Central memory CD4-positive, alpha-beta T cell (primary cell): ENCODE measurements around the gene KASH5.

Experiments
- DNase-seq: peaks from one replicate; pipeline ENCODE4 v3.0.0; 2022

KASH5 gene

DNA sequence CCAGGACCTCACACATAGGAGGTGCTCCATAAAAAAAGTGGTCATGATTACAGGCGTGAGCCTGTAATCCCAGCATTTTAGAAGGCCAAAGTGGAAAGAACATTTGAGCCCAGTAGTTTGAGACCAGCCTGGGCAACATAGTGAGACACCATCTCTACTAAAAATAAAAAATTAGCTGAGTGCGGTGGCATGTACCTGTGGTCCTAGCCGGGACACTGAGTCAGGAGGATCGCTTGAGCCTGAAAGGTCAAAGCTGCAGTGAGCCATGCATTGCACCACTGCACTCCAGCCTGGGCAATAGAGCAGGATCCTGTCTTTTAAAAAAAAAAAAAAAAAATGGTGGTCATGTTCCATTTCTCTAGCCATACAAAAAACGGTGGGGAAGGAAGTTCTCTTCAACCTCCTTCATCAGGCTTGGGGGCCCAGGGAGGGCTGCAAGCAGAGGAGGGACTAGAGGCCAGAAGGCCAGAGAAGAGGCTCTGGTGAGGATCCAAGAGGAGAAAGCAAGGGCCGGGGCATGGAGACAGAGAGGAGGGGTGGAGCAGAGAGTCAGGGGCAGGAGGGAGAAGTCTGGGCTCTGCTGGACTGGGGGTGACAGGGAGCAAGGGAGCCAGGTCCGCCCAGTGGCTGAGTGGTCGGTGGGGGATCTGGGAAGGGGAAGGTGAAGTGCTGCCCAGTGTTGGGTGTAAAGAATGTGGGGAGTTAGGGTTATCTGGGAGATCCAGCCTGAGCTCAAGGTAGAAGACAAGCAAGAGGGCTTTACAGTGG is 8.9 kb downstream of the KASH5 start:
- no peak for DNase-seq

DNA sequence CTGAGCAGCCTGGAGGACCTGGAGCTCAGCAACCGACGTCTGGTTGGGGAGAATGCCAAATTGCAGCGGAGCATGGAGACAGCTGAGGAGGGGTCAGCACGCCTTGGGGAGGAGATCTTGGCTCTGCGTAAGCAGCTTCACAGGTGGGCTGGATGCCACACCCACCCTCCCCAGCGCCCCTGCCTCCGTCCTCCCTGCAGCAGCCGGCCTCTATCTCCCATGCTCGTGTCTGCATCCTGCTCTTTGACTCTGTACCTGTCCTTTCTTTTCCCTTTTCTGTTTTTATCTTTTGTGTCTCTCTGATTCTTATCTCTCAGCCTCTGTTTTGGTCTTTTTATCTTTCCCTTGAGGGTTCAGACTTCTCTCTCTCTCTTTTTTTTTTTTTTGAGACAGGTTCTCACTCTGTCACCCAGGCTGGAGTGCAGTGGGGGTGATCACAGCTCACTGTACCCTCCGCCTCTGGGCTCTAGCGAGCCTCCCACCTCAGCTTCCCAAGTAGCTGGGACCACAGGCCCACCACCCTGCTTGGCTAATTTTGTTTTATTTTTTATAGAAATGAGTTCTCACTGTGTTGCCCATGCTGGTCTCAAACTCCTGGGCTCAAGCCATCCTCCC is 10.1 kb downstream of the KASH5 start:
- no peak for DNase-seq

DNA sequence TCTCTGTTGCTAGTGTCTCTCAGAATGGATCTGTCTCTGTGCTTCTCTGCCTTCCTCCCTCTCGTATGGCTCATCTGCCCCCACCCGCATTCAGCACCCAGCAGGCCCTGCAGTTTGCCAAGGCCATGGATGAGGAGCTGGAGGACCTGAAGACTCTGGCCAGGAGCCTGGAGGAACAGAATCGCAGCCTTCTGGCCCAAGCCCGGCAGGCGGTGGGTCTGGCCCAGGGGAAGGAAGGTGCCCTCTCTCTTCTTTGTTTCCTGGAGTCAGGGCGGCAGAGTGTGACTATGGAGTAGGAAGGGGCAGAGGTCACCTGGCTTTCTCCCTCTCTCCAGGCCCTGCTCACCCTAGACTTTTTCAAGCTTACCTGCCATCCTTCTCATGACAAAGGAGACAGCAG is 10.9 kb downstream of the KASH5 start:
- no peak for DNase-seq

DNA sequence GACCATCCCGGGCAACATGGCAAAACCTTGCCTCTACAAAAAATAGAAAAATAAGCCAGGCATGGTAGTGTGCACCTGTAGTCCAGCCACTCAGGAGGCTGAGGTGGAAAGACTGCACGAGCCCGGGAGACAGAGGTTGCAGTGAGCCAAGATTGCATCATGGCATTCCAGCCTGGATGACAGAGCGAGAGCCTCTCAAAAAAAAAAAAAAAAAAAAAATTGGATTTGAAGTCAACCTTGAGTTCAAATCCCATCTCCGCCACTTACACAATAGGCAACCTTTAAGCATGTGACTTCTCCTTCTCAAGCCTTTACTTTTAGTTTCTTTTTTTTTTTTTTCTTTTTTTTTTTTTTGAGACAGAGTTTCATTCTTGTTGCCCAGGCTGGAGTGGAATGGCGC is 12.0 kb downstream of the KASH5 start:
- DNase-seq, result no peak

DNA sequence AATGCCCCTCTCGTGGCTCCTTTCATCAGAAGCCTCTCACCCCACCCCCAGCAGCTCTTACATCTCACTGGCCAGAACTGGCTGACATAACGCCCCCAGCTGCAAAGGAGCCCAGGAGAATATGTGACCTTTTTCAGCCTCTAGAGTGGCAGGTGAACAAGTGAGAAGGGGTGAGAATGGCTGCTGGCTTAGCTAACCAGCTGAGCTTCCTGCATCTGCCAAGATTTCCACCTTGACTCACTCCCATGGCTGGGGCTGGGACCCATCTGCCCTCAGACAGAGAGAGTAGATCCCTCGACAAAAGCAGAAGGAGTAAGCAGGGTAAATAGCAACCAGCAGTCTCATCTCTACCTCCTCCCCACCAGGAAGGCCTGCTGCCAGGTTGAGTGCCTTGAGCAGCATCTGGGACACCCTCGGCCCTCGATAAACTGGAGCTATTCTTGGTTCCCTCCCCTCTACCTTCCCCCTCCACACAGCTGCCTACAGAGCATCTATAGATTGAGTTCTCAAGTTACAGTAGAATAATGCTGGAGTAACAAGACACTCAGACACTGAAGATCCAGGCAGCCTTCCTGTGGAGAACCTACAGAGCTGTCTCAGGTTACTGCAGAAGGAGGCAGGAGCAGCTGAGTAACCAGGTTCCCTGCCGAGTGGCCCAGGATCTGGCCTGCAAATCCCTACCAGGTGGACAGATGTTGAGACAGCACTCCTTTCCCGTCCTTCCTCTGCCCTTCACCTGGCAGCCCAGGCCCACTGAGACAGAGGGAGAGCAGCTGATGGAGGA is 15.5 kb downstream of the KASH5 start:
- DNase-seq, result no peak

DNA sequence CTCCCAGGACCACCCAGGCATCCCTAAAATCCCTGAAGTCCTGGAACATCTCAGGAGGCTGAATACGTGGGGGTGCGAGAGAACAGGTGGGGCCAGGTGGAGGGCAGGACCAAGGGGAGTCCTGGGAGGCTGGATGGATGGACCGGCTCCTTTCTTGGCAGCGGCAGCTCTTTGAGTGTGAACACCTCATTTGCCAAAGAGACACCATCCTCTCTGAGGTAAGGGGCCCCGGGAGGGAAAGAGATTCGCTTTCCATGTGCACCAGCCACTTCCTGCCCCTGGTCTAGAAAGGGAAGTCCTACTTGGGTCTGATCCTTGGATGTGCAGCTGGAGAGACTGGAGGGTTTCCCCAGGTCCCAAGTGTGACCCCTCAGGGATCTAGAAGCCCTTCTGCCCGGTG is 19.0 kb downstream of the KASH5 start:
- no peak for DNase-seq

DNA sequence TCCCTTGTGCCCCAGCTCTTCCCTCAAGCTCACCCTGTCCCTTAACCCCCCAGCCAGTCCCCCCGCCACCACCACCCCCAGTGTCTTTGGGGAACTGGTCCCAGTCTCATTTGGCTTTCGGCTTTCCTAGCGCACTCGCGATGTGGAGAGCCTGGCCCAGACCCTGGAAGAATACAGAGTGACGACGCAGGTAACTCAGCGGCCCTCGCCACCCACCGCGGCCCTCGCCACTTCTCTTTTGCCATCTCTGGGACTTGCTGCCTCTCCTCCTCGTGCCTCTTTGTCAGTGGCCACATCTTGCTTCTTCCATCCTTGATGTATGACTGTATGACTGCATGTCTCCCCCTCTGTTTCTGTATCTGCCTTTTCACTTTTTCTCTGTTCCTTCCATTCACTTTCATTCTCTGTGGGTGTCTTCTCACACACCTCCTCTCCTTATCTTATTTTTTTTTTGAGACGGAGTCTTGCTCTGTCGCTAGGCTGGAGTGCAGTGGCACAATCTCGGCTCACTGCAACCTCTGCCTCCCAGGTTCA is 19.5 kb downstream of the KASH5 start:
- DNase-seq, result no peak

DNA sequence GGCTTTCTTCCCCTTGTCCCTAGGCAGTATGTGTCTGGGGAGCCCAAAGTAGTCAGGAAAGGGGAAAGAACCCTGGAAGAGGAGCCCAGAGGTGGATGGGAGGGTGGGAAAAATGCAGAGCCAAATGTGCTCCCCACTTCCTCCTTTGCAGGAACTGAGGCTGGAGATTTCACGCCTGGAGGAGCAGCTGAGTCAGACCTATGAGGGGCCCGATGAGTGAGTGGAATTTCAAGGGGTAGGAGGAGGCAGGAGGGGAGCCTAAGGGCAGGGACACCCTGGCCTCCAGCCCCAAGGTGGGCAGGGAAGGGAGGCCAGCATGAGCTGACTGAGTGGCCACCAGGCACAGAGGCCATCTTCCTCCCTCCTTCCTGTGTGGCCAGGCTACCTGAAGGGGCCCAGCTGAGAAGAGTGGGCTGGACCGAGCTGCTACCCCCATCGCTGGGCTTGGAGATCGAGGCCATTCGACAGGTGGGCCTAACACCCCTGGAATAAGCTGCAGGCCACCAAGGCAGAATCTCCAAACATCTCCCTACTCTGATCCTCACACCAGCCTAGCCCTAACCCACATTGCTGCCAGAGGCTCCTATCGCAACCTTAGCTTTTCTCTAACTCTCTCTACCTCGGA is 20.9 kb downstream of the KASH5 start:
- DNase-seq, result no peak

DNA sequence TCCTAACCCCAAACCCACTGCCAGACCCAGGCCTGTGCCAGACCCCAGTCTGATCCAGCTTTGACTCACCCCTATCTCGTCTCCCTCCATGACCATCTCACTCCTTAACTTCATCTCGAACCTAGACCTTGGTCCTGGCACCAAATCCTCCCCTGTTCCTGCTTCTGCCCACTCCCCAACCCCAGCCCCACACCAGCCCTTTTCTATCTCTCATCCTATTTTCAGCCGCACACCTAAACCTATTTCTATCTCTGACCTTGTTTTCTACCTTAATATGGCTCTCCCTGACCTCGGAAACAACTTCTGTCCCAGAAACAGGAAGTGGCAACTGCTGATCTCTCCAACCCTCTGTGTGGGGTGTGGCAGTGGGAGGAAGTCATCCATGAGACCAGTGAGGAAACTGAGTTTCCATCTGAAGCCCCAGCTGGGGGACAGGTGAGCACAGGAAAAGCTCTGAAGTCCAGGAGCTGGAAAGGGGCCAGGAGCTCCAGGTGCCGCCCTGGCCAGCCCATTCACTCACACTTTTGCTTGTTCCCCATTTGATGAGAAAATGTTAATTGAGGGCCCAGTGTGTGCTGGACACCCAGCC is 21.5 kb downstream of the KASH5 start:
- peak; percentile 42 for DNase-seq

DNA sequence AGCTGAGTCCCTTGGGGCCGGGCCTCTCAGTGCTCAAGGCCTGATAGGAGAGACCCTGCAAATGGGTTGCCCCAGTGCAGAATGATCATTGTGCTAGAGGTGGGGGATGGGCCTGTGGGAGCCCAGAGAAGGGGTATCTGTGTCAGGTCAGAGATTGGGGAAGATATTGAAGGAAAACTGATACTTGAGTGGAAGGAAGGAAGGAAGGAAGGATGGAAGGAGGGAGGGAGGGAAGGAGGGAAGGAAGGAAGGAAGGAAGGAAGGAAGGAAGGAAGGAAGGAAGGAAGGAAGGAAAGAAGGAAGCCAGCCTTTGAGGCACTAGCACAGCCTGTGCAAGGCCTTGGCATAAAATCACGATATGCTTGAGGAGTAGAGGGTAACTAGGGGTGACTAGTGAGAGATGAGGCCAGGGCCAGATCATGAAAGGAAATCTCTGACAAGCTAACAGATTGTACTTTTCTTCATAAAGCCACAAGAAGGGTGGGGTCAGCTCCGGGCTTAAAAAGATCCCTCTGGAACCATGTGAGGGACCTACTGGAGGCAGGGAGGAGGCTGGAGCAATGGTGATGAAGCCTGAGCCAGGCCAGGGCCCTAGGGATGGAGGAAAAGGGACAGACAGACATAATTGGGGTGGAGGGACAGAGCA is 23.8 kb downstream of the KASH5 start:
- no peak for DNase-seq

DNA sequence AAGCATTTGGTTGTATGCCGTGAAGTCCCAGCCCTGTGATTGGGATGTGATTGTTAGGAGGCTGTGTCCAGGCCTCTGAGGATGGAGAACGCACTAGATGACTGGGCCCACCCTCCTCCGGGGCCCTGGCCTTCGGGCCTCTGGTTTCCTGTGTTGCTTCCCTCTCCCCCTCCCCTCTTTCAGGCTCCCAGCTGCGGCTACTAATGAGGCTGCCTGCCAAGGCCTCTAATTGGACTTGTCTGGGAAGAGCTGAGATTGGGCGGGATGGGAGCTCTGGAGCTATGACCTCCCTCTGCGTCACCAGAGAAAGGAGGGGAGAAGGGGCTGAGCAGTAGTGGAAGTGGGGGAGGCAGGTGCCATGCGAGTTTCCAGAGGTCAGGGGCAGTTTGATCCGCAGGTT is 25.3 kb downstream of the KASH5 start:
- no peak for DNase-seq

DNA sequence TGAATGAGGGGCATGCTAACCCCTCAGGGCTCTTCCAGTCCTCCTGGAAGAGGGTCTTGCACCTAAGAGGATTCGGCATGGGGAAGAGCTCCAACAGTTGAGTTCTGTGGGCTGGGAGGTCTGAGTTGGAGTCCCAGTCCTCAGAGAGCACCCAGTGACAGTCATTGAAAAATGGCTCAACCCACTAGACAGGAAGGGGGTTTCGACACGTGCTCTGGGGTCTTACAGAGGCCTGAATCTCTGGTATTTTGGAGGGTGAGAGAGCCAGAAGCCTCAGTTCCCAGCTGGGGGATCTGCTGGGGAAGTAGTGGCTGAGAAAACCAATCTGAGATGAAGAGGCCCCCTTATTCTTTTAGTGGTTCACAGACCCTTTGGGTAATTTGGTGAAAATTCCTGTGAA is 26.2 kb downstream of the KASH5 start:
- no peak for DNase-seq

DNA sequence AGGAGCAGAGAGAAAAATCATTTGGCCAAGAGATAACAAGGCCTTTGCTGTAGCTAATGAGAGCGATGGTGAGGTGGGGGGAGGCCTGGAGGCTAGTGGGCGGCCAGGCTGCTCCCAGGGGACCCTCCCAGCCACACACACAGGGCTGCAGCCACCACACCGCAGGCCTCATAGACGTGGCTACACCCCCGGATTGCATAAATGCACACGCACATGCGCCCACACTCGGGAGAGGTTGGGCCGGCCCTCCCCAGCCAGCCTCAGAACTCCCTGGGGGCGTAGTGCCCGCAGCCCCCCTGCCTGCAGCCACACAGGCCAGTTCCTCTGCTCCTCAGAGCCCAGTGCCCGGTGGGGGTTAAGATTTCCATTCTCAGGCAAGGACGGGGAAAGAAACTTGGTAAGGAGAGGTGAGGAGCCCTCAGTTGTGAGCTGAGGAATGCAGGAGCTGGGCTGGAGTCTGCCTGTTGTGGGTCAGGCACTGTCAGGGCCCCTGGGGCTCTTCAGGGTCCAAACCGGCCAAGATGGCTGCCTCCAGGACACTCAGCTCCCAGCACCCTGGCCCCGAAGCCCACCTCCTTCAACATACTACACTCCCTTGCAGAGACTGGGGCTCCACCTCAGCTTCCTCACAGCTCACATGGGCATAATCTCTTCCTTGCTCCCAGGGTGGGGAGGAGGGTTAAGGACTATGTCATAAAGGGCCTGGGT is 27.2 kb downstream of the KASH5 start:
- no peak for DNase-seq

DNA sequence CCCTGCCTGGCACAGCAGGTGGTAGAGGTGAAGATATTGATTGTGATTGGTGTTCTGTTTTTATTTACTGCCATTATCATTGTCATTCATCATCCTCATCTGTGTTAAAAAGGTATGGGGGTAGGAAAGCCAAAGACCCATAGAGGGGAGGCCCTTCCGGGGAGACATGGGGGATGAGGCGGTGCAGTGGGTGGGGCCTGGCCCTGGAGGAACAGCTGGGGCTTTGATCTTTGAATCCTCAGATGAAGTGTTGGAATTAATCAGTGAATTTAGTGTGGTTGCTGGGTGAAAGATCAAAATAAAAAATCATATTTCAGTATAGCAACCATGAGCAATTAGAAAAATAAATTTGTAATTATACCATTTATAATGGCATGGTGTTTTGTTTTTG is 27.8 kb downstream of the KASH5 start:
- DNase-seq, result no peak

DNA sequence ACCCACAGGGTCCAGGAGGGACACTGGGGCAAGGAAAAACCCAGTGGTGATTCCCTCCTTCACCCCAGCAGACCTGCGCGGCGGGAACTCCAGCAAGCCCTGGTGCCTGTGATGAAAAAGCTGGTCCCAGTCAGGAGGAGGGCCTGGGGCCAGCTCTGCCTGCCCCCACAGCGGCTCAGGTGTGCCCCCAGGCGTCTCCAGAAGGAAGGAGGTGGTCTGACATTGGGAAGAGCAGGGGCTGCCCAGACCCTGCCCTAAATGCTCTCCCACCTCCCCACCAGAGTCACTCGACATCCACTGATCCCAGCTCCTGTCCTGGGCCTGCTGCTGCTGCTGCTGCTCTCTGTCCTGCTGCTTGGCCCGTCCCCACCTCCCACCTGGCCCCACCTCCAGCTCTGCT is 29.0 kb downstream of the KASH5 start:
- no peak for DNase-seq

DNA sequence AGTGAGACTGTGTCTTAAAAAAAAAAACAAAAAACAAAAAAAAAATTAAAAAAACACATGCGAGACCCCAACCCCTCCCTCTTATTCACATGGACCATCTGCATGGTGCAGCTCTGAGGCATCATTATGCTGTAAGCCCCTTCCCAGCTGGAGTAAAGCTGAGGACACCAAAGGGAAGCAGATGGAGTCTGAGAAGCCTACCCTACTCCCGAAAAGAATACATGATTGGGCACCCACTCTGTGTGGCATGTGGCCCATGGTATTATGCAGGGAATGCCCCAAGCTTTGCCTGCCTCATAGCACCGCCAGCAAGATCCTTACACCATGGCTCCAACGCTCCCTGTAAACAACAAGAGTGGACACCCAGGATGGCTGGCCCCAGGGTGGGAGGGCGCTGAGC is 30.5 kb downstream of the KASH5 start:
- no peak for DNase-seq

DNA sequence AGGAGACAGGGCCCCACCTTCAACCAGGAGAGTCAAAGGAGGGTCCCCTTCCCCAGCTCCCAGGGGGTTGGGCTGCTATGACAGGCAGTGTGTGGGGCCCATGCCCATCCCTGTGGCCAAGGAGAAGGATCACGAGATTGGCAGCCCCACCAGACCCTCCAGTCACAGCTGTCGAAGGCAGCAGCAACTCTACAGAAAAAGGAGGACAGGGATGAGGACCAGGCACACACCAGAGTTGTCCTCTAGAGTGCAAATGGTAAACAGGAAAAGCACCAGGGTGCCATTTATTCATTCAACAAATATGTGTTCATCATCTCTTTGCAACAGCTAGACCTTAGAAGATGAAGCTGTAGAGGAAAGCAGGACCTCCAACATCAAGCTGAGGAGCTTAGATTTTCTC is 31.1 kb downstream of the KASH5 start:
- no peak for DNase-seq

DNA sequence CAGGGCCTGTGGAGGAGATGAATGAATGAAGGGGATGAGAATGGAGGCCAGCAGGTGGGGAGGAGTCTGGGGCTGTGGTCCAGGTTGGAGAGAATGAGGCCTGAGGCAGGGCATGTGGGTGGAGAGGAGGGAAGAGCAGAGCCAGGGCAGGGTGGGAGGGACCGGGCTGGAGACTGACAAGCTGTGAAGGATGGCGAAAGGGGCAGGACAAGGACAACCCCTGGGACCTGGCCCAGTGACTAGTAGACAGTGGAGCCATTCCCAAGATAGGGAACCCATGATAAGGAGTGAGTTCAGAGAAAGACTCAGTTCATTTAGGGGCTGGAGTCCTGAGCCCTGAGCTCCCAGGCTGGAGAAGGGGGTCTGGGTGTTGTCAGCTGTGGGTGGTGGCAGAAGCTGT is 32.2 kb downstream of the KASH5 start:
- DNase-seq, result no peak

DNA sequence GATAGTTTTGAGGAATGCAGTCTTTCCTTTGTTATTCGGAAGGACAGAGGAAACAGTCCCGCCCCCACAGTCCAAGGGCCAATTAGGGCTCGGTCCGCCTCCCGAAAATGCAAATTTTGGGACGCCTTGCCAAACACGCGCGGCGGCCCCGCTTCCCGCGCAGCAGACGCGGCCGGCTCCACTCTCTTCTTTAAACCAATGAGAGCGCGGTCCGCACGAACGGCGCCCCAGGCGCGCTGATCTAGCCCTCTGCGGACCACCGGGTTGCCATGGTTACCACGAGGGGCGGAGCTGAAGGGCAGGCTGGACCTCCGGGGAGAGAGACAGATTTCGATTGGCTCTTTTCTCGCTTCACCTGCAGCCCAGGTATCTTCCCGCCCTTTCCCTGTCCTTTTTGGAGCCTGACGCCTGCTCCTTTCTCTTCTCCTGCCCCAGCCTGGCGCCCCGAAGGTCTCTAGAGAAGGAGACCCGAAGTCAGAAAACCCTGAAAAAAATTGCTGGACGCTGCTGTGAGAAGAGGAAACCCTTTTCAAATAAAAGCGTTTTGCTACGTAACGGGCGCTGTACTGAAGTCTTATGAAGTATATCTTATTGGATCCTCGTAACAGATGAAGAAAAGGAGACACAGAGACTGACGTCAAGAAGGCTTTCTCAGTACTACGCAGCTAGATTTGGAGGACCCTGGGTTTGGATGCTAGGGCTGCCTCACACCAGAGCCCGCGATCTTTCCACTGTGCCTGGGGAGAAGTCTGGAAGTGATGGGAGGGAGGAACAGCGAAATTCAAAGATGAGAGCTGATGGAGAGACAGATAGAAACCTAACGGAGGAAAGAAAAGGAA is 33.2 kb downstream of the KASH5 start:
- no peak for DNase-seq

DNA sequence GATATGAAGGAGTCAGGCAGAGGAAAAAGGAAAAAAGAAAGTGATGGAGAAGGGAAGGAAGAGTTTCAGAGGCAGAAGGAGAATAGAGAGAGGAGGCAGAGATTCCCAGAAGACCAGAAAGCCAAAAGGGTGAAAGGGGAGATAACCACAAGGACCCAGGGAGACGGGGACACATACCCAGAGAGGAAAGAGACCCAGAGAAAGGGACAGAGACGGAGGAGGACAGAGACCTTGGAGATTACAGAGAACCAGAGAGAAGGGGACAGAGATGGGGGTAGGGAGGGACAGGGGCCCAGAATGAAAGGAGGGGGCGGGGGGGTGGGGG is 33.8 kb downstream of the KASH5 start:
- DNase-seq, result no peak
